ENCODE data around the gene CTU1.
"Not testable (repeated sequence)": the region's sequence is repeated elsewhere in the genome, so short reads cannot be mapped to it uniquely, and the experiment has no call there.

The CTU1 gene

DNA sequence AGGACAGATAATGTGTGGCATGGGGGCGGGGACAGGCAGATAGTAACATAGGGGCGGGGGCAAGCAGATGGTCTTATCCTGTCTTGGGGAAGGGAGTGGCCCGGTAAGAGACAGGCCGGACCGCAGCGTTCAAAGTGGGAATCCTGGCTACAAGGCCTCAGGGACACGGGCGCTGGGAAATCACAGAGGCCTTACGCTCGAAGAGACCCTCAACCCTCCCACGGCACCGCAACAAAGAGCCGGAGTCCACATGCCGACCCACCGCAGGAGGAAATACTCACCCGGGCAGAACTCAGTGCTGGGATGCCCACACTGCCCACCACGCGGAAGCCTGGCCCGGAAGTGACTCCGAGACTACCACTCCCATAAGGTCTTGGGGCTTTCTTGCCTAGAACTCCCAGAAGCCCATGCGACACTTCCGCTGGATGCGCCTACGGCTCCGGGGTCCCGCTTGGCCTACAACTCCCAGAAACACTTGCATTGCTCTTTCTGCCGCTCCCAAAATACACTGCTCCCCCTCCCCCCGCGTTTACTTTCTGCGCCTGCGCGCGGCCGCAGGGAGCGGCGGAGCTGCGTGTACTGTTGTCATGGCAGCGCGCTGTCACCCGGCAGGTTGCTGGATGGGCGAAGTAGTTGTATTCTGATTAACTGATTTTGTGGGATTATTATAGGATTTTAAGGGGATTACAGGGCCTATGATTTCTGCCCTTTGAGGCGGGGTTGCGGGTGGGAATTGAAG is at the start of gene CTU1:
Gene CTU1, minus strand, starts transcription at position 344 of the 739 bp plus-strand sequence. CDS start 3,840 bp downstream, outside the sequence.
- peak; percentile 99 for DNase-seq

DNA sequence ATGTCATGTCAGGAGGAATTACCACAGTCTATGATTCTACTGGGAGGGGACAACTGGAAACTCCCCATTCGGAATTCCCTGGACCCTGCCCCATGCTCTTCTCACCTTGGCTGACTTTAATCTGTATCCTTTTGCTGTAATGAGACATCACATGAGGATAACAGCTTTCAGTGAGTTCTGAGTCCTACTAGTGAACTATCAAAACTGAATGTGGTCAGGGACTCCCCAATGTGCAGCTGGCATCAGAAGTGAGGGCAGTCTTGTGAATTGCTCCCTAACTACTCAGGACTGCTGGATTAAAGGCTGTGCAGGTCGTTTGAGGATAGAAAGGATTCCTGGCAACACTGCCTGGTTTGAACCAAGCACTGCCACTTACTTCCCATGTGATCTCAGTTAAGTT is 49.1 kb upstream of the CTU1 start:
- DNase-seq: no peak

DNA sequence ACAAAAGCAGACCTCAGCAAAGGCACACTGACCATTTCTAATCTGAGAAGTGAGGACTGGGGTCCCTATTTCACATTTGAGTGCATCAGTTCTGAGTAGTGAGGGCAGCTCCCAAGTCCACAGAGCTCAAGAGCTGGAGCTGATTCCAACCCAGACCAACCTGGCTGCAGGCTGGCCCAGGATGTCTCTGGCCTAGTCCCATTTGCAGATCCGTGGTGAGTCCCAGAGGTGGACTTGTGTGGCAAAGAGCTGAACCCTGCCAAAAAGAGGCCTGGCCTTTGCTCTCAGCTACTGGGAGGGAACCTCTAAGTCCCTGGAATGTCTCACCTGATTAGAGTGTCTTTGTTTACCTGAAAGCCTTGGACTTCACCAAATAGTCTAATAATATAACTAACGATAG is 48.5 kb upstream of the CTU1 start:
- no peak for DNase-seq

DNA sequence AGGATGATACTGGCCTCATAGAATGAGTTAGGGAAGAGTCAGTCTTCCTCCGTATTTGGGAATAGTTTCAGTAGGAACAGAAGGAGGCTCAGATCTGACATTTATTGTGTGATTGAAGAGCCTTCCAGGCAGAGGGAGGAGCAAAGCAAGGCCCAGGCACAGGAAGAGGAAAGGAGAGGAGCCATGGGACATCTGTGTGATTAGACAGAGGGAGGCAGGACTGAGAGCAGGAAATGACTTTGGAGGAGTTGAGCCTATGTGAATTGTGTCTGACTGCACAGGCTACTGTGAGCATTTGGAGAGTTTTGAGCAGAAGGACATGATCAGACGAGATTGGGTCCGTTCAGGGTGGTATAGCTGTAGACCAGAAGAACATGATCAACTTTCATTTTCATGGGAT is 42.4 kb upstream of the CTU1 start:
- no peak for DNase-seq

DNA sequence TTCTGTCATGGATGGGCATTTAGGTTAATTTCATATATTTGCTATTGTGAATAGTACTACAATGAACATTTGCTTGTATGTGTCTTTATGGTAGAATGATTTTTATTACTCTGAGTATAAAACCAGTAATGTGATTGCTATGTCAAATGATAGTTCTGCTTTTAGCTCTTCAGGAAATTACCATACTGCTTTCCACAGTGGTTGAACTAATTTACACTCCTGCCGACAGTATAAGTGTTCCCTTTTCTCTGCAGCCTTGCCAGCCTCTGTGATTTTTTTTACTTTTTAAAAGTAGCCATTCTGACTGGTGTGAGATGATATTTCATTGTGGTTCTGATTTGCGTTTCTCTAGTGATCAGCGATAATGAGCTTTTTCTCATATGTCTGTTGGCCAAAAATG is 40.4 kb upstream of the CTU1 start:
- DNase-seq: peak; percentile 54

DNA sequence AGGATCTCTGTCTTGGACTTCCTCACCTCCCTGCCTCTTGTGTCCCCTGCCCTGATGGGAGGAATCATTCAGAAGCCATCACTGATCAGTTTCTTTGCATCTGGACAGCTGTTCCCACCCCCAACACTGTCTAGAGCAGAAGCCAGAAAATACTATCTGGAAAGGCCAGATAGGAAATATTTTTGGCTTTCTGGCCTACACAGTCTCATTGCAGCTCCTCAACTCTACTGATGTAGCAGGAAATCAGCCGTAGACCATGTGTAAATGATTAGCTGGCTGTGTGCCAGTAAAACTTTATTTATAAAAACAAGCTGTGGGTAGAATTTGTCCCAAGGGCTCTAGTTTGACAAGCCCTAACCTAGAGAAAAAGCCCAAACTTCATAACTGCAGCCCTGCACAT is 39.5 kb upstream of the CTU1 start:
- no peak for DNase-seq

DNA sequence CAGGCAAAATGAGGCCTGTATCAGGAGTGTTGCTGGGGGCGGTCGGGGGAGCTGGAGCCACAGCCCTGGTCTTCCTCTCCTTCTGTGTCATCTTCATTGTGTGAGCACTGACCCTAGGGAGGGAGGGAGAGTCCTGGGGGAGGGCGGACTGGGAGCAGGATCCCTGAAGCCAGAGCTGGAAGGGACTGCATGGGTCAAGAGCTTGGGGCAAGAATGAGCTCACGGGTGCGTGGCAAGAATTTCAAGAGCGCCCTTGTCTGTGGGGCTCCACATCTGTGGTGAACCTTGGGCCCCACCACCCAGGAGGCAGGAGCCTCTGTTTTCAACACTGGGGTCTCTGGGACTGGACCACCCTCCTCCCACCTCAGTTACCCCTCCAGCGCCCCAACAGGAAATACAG is 38.5 kb upstream of the CTU1 start:
- DNase-seq: no peak

DNA sequence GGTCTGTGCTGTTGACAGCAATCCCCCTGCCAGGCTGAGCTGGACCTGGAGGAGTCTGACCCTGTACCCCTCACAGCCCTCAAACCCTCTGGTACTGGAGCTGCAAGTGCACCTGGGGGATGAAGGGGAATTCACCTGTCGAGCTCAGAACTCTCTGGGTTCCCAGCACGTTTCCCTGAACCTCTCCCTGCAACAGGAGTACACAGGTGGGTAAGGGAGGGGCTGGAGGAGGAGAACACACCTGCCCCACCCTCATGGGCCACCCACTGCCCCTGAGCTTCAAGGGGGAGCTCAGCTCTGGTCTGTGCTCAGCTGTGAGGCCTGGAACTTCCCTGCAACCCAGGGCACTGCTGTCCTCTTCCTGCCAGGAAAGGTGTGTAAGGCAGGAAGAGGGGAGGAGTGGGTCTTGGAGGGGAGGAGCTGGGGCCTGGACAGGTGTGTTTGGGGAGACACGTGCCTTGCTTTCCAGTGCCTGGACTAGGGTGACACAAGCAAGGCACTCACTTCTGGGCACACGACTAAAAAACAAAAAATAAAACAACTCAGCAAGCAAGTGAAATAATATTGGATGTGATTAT is 37.8 kb upstream of the CTU1 start:
- DNase-seq: no peak

DNA sequence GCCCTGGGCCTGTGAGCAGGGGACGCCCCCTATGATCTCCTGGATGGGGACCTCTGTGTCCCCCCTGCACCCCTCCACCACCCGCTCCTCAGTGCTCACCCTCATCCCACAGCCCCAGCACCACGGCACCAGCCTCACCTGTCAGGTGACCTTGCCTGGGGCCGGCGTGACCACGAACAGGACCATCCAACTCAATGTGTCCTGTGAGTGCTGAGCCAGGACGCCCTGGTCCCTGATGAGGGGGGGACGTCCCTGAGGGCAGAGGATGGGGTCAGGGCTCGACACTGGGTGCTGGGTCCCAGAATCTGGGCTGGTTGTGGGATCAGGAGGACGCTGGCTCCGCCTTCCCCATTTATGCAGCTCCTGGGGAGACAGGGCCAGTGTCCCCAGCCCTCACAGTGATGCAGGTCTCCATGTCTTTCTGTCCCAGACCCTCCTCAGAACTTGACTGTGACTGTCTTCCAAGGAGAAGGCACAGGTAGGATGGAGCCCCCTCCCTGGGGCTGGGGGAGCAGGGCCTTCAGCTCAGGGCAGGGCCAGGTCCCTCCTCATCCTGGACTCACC is 36.4 kb upstream of the CTU1 start:
- no peak for DNase-seq

DNA sequence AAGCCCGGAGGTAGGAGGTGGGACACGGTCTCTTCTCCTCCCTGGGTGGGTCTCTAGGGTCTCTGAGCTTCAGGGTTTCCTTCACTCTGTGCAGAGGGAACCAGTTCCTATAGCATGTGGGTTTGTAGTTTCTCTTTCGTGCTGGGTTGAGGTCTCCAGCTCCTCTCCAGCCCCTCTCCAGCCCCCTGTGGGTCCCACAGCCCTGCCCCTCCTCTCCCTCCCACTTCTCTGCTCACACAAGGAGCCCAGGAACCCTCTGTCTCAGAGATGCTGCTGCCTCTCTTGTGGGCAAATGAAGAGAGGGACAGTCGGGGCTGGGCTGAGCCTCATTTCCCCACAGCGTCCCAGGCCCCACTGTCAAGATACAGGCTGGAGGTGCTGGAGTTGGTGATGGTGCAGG is 35.3 kb upstream of the CTU1 start:
- DNase-seq: no peak

DNA sequence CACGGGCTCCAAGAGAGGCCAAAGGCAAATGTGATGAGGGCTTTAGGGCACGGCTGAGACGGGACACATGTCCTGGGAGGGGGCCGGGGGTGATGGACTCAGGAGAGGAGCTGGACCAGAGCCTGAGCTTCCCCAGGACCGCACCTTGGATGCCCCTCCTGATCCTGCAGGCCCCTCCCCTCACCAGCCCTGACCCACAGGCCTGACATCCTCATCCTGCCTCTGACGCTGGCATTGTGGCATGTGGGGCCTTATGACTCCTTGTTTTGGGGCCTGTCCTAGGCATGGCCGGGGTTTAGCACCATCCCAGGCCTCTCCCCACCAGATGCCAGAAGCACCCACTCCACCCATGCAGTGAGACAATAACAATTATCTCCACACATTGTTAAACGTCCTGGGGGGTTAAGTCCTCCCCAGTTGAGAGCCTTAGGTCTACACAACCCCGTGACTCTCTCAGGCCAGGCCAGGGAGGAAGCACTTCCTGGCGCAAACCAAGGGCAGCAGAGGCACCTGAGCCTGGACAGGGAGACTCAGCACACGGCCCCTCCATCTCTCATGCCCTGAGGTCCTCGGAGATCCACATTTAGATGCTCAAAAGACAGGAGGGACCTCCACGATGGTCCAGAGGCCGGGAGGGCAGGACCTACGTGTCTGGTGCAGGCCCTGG is 34.7 kb upstream of the CTU1 start:
- DNase-seq: not testable (repeated sequence)

DNA sequence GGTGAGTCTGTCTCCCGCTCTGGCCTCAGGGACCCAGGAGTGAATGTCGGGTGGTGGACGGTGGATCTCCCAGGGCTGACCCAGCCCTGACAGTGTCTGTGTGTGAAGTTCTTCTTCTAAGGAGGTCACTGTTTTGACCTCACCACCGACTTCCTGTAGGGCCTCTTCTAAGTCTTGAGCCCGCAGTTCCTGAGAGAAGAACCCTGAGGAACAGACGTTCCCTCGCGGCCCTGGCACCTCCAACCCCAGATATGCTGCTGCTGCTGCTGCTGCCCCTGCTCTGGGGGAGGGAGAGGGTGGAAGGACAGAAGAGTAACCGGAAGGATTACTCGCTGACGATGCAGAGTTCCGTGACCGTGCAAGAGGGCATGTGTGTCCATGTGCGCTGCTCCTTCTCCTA is 33.9 kb upstream of the CTU1 start, which contains the start of gene SIGLEC7:
Gene SIGLEC7, plus strand, starts transcription at position 183 of the 400 bp plus-strand sequence. Its CDS starts 69 bp downstream, at position 252.
- DNase-seq: peak; percentile 53

DNA sequence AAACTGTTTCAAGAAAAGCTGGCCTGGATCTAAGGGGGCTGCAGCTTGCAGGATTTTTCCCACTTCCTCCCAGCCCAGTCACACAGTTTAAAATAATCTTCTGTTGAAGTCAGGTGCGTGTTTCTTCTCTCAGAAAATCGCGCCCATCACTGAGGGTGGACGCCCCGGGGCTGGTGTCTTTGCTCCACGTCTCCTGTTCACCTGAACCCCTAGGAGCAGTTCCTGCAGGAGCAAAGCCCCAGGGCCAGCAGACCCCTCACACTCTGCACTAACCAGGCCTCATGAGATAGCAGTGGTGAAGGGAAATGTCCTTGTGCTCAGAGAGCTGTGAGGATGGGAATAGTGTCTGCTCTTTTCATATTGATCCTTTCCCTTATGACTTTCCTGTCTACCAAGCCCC is 33.0 kb upstream of the CTU1 start:
- no peak for DNase-seq

DNA sequence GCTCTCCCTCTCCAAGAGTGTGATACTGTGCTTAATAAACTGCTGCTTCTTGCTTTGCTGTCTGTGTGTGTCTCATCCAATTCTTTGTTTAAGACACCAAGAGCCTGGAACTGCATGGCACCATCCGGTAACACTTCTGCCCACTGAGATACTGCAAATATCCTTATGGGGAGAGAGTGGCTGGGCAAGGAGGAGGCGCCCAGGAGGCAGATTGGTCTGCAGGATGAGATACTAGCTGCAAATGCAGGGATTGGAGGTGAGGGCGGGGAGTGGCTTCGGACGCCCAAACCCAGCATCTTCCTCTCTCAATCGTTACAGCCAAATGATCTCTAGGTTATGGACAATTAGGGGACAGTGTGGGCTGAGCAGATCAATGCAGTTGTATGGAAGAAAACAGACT is 32.2 kb upstream of the CTU1 start:
- DNase-seq: no peak

DNA sequence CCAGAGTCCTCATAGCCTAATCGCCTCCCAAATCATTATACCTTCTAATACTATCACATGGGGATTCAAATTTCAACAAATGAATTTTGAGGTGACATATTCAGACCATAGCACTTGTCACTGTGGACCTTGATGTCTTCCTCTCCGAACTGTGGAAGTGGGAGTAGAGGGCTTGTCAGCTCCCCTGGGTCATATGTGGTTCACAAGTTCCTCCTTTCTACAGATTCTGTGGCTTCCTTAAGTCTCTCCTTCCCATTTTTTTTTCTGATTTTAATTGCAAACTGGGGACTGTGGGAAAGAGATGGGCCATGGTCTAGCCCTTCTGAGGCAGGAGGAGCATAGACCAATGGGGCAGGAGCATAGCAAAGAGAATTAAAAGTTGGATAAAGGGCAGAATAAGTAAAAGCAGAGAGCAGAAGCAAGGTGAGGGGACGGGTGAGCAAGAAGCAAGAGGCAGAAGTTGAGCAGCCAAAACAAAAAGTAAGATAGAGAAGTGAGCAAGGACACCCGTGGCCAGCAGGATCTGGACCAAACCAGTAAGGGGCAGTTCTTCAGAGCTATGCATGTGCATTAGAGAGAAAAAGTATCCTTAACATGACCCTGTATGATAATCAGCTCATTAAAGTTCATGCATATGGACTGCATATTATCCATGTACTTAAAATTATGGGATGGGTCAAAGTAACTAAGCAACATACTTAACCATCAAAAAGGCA is 31.2 kb upstream of the CTU1 start:
- DNase-seq: peak; percentile 87

DNA sequence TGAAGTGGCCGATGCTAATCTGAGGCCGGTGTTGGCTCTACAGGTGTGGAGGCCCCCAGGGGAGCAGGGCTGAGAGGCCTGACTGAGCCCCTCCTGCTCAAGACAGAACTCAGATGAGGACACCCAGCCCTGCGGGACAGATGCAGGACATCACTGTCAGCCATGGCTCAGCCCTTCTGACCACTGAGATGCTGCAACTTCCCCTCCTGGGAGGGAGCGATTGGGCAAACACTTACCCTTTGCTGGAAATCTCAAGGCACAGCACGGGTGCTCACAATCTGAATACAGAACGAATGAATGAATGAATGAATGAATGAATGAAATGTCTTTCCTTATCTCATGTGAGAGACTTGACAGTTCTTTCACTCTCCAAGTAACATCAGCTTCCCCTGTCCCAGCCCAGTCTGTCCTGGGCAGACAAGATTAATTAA is 30.4 kb upstream of the CTU1 start:
- DNase-seq: peak; percentile 93

DNA sequence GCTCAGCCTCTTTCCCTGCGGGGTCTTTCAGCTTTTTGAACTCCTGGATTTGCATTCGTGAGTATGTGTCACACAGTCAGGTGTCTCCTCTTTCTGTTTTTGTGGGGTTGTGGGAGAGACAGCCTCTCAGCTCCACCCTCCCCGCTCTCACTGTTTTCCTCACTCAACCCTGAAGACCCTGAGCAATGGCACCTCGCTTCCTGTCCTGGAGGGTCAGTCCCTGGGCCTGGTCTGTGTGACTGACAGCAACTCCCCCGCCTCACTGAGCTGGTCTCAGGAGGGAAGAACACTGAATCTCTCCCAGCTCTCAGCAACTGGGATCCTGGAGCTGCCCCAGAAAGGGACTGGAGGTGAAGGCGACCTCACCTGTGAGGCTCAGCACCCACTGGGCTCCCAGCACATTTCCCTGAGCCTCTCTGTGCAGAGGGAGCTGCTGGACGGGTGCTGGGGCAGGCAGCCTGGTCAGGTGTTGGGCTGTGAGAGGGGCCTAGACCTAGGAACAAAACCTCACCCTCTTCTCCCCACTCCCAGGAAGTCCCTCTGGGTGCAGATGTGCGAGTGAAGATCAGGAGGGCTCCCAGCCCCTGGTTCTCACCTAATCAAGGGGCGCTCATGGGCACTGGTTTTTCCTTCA is 29.7 kb upstream of the CTU1 start:
- no peak for DNase-seq

DNA sequence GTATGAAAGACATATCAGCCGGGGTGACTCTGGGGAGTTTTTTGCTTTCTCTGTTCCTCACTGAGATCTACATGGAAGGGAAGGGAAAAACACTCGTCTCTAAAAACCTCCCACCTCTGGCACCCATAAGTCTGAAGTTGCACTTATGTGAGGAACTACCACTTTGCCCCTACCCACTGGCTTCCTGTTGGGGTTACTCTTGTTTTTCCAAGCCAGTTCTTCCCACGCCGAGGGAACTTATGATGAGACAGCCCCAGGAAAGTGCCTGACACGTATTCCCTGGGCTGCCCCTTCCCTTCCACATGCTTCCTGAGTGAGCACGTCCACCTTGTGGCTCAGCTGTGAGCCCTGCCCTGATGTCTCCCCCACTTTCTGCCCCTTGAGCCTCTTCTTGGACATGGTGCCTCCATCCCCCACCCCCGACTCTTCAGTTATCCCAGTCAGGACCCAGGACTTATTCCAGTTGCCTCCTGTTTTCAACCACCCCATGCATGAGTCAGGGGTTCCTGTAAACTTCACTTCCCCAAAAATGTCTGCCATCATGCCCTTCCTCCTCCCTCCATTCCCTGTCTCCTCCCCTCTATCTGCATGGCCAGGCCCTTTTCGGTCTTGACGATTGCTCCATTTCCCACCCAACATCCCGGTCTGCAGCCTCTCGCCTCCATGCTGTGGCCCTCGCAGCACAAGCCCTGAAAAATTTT is 28.8 kb upstream of the CTU1 start:
- DNase-seq: peak; percentile 97

DNA sequence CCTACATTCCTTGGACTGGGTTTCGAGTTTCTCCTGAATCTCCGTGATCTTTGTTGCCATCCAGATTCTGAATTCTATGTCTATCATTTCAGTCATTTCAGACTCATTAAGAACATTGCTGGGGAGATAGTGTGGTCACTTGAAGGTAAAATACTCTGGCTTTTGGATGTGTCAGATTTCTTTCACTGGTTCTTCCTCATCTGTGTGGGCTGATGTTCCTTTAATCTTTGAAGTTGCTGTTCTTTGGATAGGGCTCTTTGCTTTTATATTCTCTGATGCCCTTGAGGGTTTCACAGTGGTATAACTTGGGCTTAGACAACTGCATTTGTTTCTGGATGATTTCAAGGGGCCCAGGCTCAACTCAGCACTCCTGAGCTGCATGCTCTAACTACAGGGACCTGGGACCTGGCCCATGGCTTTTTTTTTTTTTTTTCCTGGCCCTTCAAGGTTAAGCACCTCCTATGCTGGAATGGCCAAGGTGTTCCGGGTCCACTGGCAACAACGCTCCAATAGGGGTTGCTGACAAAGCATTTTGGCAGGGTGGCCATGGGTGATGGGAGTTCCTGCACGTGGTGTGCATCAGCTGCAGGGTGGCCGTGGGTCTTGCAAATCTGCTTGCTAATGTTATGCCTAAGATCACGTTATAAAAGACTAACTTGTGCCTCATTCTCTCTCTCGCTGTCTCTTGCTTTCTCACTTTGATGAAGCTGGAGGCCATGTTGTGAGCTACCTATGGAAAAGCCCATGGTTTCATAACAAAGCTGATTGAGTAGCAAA is 28.0 kb upstream of the CTU1 start:
- peak; percentile 55 for DNase-seq

DNA sequence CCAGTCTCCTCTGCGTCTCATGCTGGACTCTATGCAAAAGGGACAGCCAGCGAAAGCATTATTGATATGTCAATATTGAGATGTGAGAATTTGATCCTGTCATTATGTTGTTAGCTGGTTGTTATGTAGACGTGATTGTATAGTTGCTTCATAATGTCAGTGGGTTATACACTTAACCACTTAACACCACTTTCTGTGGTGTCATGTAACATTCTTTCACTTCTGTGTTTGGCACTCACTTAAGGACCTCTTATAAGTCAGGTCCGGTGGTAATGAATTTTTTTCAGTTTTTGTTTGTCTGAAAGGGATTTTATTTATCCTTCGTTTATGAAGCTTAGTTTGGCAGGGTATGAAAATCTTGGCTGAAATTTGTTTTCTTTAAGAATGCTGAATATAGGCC is 26.8 kb upstream of the CTU1 start:
- peak; percentile 75 for DNase-seq
